GM21381 (cell line): ENCODE measurements around the gene PHF5A.

Experiments
- ATAC-seq: cut with Tn5 transposase; IDR thresholded peaks from one replicate; pipeline ENCODE4 v1.9.1; 2021; ENCODE audit warnings: mild to moderate bottlenecking, moderate library complexity; ENCODE audit not compliant: unreplicated experiment

The PHF5A gene

DNA sequence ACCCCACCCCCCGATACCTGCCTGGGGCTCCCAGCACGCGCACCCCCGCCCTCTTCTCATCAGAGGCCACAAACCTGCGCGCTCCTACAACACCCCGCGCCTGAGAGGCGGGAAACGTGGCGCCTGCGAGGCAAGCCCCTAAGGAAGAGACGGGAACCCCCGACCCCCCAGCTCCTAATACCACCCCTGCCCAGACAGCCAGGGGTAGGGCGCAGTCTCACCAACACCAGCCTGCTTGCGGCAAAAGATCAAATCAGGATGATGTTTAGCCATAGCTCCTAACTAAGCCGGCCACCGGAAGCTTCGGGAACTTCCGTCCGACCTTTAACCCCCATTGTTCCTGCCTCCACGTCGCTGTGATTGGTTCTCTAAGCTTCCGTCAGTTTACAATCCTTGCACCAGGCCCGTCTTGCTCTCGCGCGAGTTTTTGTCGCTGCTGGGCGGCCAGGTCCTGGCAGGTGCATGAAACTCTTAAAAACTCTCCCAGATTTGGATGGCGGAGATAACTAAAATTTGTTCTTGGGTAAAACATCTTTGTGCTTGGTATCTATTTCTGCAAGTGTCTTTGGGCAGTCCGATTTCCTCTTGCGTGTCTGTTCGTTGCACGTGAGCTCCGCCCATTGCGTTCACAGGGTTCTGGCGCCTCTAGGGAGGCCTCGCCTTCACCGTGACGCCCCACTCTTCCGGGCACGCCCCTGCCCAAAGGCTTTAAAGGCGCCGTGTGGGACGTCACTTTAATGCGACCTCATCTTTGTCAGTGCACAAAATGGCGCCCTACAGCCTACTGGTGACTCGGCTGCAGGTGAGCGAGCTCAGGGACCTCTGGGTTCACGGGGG is at the start of gene PHF5A, which contains the start of gene ACO2:
PHF5A (minus strand) TSS at position 312 of the 837 bp plus-strand sequence; CDS start at position 273, 39 bp downstream.
ACO2 (plus strand) TSS at position 737 of the 837 bp plus-strand sequence; CDS start at position 767, 30 bp downstream.
- ATAC-seq, result peak; percentile 90

DNA sequence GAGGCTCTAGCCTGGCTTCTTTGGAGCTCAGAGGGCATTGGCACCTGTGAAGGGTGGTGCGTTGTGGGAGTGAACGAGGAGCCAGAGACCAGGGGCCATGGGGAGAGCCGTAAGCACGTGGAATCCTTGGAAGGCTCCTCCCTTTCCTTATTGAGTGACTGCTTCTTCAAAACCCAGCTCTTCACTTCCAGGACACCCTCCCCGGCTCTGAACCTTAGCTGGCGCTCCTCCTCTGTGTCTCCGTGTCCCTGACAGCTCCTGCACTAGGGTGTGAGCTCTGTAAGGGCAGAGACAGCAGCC is 49.5 kb upstream of the PHF5A start:
- no peak for ATAC-seq

DNA sequence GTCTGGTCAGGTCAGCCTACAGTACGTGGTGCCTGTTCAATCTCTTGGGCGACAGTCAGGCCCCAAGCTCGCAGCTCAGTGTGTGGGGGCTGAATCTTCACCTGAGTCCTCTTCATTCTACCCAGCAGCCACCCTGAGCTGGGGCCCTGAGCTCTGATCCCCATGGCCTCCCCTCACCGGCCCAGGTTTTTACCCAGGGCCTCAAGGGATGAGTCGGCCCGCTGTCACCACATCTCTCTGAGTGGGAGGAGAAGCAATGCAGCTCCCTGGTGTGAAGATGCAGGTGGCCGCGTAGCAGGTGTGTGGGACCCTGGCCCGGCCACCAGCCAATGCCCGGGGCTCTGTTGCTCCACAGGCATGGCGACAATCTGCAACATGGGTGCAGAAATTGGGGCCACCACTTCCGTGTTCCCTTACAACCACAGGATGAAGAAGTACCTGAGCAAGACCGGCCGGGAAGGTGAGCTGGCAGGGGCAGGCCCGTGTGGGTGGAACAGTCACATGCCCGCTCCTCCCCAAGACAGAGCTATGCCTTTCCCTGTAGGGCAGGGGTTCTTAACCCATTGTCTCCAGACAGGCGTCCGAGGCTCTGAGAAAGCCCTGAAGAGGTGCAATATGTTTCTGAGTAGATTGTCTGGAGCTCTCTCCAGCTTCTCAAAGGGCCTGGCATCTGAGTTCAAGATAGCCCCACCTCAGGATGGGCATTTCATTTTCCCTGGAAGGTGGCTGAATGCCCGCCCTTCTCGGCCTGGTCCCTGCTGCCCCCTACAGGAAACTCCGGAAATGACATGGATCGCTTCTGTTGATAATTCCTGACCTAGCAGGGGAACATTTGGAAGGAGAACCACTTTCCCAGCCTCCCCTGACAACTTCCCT is 48.9 kb upstream of the PHF5A start:
- no peak for ATAC-seq

DNA sequence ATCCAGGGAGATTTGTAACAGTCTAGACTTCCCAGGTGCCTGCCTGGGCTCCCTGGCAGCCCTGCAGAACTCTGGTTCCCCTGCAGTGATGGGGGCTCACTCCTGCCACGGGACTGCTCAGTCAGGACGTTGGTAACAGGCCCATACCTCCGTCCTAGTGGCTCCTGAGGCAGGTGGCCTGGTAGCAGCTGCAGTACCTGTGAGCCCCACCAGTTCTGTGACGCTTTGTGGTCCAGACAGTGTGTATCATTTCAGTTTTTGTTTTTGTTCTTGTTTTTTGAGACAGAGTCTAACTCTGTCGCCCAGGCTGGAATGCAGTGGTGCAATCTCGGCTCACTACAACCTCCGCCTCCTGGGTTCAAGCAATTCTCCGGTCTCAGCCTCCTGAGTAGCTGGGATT is 48.0 kb upstream of the PHF5A start:
- no peak for ATAC-seq

GRCh38 chr22:41513391-41513790 is 44.9 kb upstream of the PHF5A start:
- no peak for ATAC-seq

DNA sequence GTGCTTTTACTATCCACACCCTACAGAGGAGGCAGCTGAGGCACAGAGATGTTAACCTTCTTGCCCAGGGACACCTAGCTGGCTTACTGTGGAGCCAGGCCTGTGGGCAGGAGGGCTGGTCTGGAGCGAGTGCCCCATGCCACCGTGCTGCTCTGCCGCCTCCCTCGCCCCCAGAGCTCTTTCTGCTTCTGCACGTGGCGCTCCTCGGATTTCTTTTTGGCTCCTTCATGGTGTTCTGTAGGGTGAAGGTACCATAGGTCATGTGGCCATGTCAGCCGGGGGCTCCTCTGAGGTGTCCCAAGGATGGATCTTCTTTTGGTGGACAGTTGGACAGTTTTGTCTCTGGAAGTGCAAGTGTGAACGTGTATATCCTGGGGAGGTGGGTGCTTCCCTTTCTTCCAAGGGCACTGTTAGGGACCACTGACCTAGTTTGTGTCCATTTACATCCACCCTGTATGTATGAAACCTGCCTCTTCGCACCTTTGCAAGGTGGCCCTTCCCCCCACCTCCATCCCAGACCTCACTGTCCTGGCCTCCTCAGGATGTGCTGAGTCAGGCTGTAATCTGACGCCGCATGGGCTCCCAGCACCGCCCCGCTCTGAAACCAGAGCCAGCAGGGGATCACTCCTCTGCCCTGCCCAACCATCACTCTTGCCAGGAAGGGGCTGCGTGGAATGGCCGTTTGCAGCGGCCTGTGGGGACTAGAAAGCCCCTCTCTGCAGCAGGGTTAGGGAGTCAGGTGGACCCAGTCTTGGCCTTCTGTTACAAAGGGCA is 44.1 kb upstream of the PHF5A start:
- ATAC-seq, result no peak

- ATAC-seq, result no peak
These were observed 43.1 kb upstream of the PHF5A start for GRCh38 chr22:41511521-41511968.

- ATAC-seq, result no peak
These were observed 40.3 kb upstream of the PHF5A start for GRCh38 chr22:41508770-41509170.

GRCh38 chr22:41507330-41508063 is 39.0 kb upstream of the PHF5A start:
- no peak for ATAC-seq

GRCh38 chr22:41505511-41506220 is 37.2 kb upstream of the PHF5A start:
- ATAC-seq, result no peak

GRCh38 chr22:41504816-41505215 is 36.3 kb upstream of the PHF5A start:
- no peak for ATAC-seq

GRCh38 chr22:41504397-41504796 is 35.9 kb upstream of the PHF5A start:
- no peak for ATAC-seq

GRCh38 chr22:41501209-41501608 is 32.7 kb upstream of the PHF5A start:
- ATAC-seq, result no peak

DNA sequence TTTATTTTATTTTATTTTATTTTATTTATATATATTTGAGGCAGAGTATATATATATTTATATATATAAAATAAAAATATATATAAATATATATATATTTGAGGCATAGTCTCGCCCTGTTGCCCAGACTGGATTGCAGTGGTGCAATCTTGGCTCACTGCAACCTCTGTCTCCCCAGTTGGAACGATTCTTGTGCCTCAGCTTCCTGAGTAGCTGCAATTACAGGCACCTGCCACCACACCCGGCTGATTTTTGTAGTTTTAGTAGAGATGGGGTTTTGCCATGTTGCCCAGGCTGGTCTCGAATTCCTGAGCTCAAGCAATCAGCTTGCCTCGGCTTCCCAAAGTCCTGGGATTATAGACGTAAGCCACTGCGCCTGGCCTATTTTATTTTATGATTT is 31.8 kb upstream of the PHF5A start:
- ATAC-seq, result no peak

- no peak for ATAC-seq
These were observed 31.3 kb upstream of the PHF5A start for GRCh38 chr22:41499624-41500280.

GRCh38 chr22:41498303-41498835 is 29.9 kb upstream of the PHF5A start:
- ATAC-seq, result no peak

GRCh38 chr22:41491374-41492100 is 23.0 kb upstream of the PHF5A start:
- no peak for ATAC-seq
